HepG2 (cell line): ENCODE data around the gene THADA. TPM values are rescaled to one million over a fixed set of nuclear protein-coding genes. Genes with fewer than 3 reads are reported as not detected.

ENCODE experiments used
- ATF7 ChIP-seq, 2 experiments: fragments of 450-650 bp in 1 of 2; sonication (generic) in 1 of 2; formaldehyde crosslinking in 1 of 2; IDR thresholded peaks; 2 replicates each; pipeline versions ENCODE4 v1.4.0 to v1.6.1; 2016 to 2020; ENCODE audit warnings: antibody characterized with exemption in 1 of 2, mild to moderate bottlenecking in 1 of 2, missing genetic modification reagents in 1 of 2
- FOXP1 ChIP-seq, 2 experiments: fragments of 450-650 bp in 1 of 2; IDR thresholded peaks; 2 replicates each; pipeline ENCODE4 v1.6.1; 2017 to 2018; ENCODE audit warnings: antibody characterized with exemption in 1 of 2
- HDAC2 ChIP-seq: sonication (generic); formaldehyde crosslinking; IDR thresholded peaks from 2 replicates; pipeline ENCODE4 v1.4.0; 2020; ENCODE audit warnings: missing genetic modification reagents
- KLF9 ChIP-seq: IDR thresholded peaks from 2 replicates; pipeline ENCODE4 v1.6.1; 2016; ENCODE audit warnings: low read depth
- MAF1 ChIP-seq: sonication (generic); formaldehyde crosslinking; IDR thresholded peaks from 2 replicates; pipeline ENCODE4 v1.5.0; 2020; ENCODE audit warnings: missing genetic modification reagents, borderline replicate concordance
- MED1 ChIP-seq: sonication (generic); formaldehyde crosslinking; IDR thresholded peaks from 2 replicates; pipeline ENCODE4 v1.4.0; 2020; ENCODE audit warnings: missing genetic modification reagents
- MXI1 ChIP-seq: IDR thresholded peaks from 3 replicates; pipeline ENCODE4 v1.6.1; 2012; ENCODE audit warnings: low read depth, low read length, inconsistent platforms, borderline replicate concordance
- NONO ChIP-seq, 2 experiments: fragments of 450-650 bp in 1 of 2; sonication (generic) in 1 of 2; formaldehyde crosslinking in 1 of 2; IDR thresholded peaks in 1 of 2; conservative IDR thresholded peaks in 1 of 2; 2 replicates each; pipeline versions ENCODE4 v1.6.1 to v1.8.0; 2017 to 2022; ENCODE audit warnings: mild to moderate bottlenecking in 1 of 2, missing genetic modification reagents in 1 of 2, moderate library complexity in 1 of 2
- SIX1 ChIP-seq: sonication (generic); formaldehyde crosslinking; IDR thresholded peaks from 2 replicates; pipeline ENCODE4 v1.4.0; 2020; ENCODE audit warnings: missing genetic modification reagents, borderline replicate concordance
- SOX5 ChIP-seq: IDR thresholded peaks from 2 replicates; pipeline ENCODE4 v1.6.1; 2016; ENCODE audit warnings: borderline replicate concordance
- TEAD3 ChIP-seq: optimal IDR thresholded peaks from 2 replicates; pipeline ENCODE3; 2016; ENCODE audit warnings: borderline replicate concordance
- ZNF207 ChIP-seq: fragments of 450-650 bp; IDR thresholded peaks from 2 replicates; pipeline ENCODE4 v1.6.1; 2016; ENCODE audit warnings: antibody characterized with exemption, borderline replicate concordance
- ZNF343 ChIP-seq: sonication (generic); formaldehyde crosslinking; IDR thresholded peaks from 2 replicates; pipeline ENCODE4 v1.4.0; 2020; ENCODE audit warnings: mild to moderate bottlenecking, missing genetic modification reagents
- ZNF644 ChIP-seq: IDR thresholded peaks from 2 replicates; pipeline ENCODE4 v1.6.1; 2016; ENCODE audit warnings: low read depth
- polyA plus RNA-seq, 8 experiments: library from polyadenylated mRNA; depleted of rRNA in 3 of 8; stranded (reverse) in 7 of 8; unstranded in 1 of 8; fragments of >200 nt; fragmentation: Illumina TruSeq in 4 of 8; extraction: Trizol in 4 of 8; gene quantifications; 2 replicates each; pipeline versions ENCODE4 v1.2.1 to v1.2.3, GENCODE V29; 2011 to 2016; ENCODE audit warnings: low read depth in 4 of 8, missing spikeins in 1 of 8, mixed read lengths in 1 of 8; ENCODE audit not compliant: insufficient read depth in 1 of 8
- total RNA-seq, 5 experiments: library from RNA; depleted of rRNA; stranded (reverse); fragments of >200 nt; fragmentation: Illumina TruSeq; extraction: Trizol; gene quantifications; 2 replicates each; pipeline ENCODE4 v1.2.3, GENCODE V29; 2016; ENCODE audit warnings: low read depth in 1 of 5
- TF ChIP-seq, protein P1 (sequence below): sonication (generic); formaldehyde crosslinking; IDR thresholded peaks from 2 replicates; pipeline ENCODE4 v1.8.0; 2022; ENCODE audit warnings: mild to moderate bottlenecking, missing genetic modification reagents
- TF ChIP-seq, protein P2 (sequence below): sonication (generic); formaldehyde crosslinking; IDR thresholded peaks from 2 replicates; pipeline ENCODE4 v1.9.0; 2021; ENCODE audit warnings: missing genetic modification reagents, borderline replicate concordance
- TF ChIP-seq, protein P3 (sequence below): sonication (generic); IDR thresholded peaks from 2 replicates; pipeline ENCODE4 v1.6.1; 2016; ENCODE audit warnings: low read depth, borderline replicate concordance
- TF ChIP-seq, protein P4 (sequence below): sonication (generic); formaldehyde crosslinking; IDR thresholded peaks from 2 replicates; pipeline ENCODE4 v1.4.0; 2020; ENCODE audit warnings: missing genetic modification reagents

Gene THADA
- total and polyA plus RNA-seq, 2 of the 13 experiments (the other 11 are each of a cell fraction or from before 2014, with no cell fraction given): 12.7 to 21.7 TPM

DNA sequence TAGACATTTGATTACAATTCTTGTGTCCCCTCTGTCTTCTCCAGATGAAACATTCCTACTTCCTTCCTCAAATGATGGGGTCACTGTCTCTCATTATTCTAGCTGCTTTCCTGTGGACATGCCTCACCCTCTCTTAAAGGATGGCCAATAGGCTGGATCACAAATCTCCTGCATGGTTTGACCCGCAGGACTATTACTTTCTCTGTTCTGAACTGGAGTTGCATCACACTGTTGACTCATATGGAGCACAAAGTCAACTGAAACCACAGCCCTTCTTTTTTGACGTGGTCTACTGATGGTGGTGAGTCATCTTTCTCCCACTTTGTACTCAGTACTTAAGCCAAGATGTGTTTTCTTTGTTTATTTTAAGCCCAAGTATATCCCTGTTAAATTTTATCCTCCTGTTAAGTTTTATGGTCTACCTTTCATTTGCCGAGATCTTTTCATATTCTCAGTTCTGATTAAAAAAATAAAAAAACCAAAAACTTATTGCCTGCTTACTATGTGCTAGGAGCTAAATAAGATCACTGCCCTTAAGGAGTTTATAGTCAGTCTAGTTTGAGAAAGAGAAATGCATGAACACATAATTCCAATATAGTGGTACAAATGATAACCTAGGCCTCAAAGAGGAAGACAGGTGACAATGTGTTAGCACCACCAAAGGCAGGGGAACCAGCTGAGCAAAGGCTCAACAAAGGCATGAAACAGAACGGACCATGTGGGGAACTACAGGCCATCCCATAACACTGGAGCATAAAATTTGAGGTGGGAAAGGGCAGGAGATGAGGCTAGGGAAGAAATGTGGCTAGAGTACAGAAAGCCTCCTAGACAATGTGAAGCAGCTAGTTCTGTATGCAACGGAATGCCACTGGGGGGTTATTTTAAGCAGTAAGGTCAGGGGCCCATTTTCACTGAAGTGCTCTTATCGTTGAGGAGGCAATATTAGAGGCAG, 301.8 kb downstream of the THADA start (continued):
- TF ChIP-seq, protein P1, sequence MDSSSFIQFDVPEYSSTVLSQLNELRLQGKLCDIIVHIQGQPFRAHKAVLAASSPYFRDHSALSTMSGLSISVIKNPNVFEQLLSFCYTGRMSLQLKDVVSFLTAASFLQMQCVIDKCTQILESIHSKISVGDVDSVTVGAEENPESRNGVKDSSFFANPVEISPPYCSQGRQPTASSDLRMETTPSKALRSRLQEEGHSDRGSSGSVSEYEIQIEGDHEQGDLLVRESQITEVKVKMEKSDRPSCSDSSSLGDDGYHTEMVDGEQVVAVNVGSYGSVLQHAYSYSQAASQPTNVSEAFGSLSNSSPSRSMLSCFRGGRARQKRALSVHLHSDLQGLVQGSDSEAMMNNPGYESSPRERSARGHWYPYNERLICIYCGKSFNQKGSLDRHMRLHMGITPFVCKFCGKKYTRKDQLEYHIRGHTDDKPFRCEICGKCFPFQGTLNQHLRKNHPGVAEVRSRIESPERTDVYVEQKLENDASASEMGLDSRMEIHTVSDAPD (CRISPR knock-in tag): no peak; the same call in 1 of the 2 replicates
- TF ChIP-seq FOXP1 (IDR thresholded peaks at IDR 0.05) (peak; percentile 77; the same call in 1 of the 2 replicates), FOXP1 (CRISPR knock-in tag; IDR thresholded peaks at IDR 0.05) (peak; percentile 93), MED1 (CRISPR knock-in tag) (peak; percentile 97), KLF9 (peak; percentile 82; the same call in 1 of the 2 replicates), ZNF644 (peak; percentile 100), HDAC2 (CRISPR knock-in tag) (peak; percentile 99), ZNF343 (no peak), MXI1 (peak; percentile 63; the same call in 1 of the 3 replicates), SIX1 (CRISPR knock-in tag) (peak; percentile 92), ZNF207 (no peak), MAF1 (CRISPR knock-in tag) (no peak), SOX5 (CRISPR knock-in tag) (peak; percentile 95), TEAD3 (peak; percentile 55), NONO (IDR thresholded peaks at IDR 0.05) (no peak), NONO (CRISPR knock-in tag; conservative IDR thresholded peaks at IDR 0.05) (peak; percentile 63; the same call in 1 of the 2 replicates), ATF7 (IDR thresholded peaks at IDR 0.05) (peak; percentile 92), ATF7 (CRISPR knock-in tag; IDR thresholded peaks at IDR 0.05) (peak; percentile 86; the same call in 1 of the 2 replicates)
- TF ChIP-seq, protein P2, sequence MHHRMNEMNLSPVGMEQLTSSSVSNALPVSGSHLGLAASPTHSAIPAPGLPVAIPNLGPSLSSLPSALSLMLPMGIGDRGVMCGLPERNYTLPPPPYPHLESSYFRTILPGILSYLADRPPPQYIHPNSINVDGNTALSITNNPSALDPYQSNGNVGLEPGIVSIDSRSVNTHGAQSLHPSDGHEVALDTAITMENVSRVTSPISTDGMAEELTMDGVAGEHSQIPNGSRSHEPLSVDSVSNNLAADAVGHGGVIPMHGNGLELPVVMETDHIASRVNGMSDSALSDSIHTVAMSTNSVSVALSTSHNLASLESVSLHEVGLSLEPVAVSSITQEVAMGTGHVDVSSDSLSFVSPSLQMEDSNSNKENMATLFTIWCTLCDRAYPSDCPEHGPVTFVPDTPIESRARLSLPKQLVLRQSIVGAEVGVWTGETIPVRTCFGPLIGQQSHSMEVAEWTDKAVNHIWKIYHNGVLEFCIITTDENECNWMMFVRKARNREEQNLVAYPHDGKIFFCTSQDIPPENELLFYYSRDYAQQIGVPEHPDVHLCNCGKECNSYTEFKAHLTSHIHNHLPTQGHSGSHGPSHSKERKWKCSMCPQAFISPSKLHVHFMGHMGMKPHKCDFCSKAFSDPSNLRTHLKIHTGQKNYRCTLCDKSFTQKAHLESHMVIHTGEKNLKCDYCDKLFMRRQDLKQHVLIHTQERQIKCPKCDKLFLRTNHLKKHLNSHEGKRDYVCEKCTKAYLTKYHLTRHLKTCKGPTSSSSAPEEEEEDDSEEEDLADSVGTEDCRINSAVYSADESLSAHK (CRISPR knock-in tag): no peak
- TF ChIP-seq, protein P3, sequence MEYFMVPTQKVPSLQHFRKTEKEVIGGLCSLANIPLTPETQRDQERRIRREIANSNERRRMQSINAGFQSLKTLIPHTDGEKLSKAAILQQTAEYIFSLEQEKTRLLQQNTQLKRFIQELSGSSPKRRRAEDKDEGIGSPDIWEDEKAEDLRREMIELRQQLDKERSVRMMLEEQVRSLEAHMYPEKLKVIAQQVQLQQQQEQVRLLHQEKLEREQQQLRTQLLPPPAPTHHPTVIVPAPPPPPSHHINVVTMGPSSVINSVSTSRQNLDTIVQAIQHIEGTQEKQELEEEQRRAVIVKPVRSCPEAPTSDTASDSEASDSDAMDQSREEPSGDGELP: peak; percentile 98
- TF ChIP-seq, protein P4, sequence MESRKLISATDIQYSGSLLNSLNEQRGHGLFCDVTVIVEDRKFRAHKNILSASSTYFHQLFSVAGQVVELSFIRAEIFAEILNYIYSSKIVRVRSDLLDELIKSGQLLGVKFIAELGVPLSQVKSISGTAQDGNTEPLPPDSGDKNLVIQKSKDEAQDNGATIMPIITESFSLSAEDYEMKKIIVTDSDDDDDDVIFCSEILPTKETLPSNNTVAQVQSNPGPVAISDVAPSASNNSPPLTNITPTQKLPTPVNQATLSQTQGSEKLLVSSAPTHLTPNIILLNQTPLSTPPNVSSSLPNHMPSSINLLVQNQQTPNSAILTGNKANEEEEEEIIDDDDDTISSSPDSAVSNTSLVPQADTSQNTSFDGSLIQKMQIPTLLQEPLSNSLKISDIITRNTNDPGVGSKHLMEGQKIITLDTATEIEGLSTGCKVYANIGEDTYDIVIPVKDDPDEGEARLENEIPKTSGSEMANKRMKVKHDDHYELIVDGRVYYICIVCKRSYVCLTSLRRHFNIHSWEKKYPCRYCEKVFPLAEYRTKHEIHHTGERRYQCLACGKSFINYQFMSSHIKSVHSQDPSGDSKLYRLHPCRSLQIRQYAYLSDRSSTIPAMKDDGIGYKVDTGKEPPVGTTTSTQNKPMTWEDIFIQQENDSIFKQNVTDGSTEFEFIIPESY (CRISPR knock-in tag): peak; percentile 77; the same call in 1 of the 2 replicates
